ENCODE data around the gene RGS19.

GRCh38 chr20:64055893-64056638 lies 23.3 kb downstream of the RGS19 start:
- TF ChIP-seq JUND (IDR thresholded peaks at IDR 0.05) (no peak), CTCF (IDR thresholded peaks at IDR 0.05; ENCODE audit: low read depth, low read length, missing input control) (no peak), YY1 (IDR thresholded peaks at IDR 0.05) (no peak), ATF3 (IDR thresholded peaks at IDR 0.05) (no peak), GABPA (IDR thresholded peaks at IDR 0.05 in 1 of 2, conservative IDR thresholded peaks at IDR 0.05 in 1 of 2) (no peak), EGR1 (IDR thresholded peaks at IDR 0.05; ENCODE audit: low read depth in 2 of 2) (no peak)

Data from liver (tissue), 3 donors.